Measurements from ENCODE around the gene DTD2. TPM values are rescaled to one million over a fixed set of nuclear protein-coding genes. Genes with fewer than 3 reads are reported as not detected.

The DTD2 gene
- polyA plus RNA-seq, 3 donors = 6.4 to 16.6 (median 15.0) TPM

DNA sequence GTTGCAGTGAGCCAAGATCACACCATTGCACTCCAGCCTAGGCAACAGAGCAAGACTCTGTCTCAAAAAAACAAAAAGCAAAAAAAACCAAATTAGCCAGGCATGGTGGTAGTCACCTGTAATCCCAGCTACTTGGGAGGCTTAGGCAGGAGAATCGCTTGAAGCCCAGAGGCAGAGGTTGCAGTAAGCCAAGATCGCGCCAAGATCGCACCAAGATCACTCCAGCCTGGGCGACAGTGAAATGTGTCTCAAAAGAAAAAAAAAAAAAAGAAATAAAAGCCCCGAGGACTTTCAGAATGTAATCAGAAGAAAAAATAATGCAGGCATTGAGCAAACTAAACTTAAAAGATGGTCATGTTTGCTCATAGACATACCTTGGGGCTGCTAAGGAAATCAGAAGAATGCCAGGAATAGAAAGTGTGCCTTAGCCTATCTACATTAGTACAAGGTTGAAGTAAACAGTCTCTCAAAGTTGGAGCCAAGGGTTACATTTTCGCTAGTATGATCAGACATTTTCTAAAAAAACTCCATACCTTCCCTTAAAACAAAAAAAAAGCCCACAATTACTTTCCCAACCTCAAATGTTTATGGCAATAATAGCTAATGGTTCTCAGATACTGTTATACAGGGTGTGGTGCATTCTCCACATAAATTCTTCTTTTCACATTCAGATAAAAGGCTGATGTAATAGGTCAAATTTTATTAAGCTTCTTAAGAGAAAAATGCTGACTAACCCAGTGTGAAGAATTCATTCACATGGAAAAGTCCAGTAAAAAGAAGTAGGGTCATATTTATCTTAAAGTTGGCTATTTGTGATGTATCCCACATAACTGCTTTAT is 15.8 kb downstream of the DTD2 start:
- H3K36me3 Mint-ChIP-seq = peaks cover 3 to 10% of the 10 kb centered on the region in 2 donors
- TF ChIP-seq, protein P1, sequence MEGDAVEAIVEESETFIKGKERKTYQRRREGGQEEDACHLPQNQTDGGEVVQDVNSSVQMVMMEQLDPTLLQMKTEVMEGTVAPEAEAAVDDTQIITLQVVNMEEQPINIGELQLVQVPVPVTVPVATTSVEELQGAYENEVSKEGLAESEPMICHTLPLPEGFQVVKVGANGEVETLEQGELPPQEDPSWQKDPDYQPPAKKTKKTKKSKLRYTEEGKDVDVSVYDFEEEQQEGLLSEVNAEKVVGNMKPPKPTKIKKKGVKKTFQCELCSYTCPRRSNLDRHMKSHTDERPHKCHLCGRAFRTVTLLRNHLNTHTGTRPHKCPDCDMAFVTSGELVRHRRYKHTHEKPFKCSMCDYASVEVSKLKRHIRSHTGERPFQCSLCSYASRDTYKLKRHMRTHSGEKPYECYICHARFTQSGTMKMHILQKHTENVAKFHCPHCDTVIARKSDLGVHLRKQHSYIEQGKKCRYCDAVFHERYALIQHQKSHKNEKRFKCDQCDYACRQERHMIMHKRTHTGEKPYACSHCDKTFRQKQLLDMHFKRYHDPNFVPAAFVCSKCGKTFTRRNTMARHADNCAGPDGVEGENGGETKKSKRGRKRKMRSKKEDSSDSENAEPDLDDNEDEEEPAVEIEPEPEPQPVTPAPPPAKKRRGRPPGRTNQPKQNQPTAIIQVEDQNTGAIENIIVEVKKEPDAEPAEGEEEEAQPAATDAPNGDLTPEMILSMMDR (IDR thresholded peaks at IDR 0.05) = no peak
- DNase-seq = no peak
- H3K9me3 Mint-ChIP-seq = peaks cover 0 to 7% (median 4%) of the 10 kb centered on the region in 7 donors
- H3K4me3 Mint-ChIP-seq = no peak overlapping the region
- H3K4me1 Mint-ChIP-seq = no peaks in the 10 kb centered on the region
- intact Hi-C loops (cut with micrococcal nuclease) = no loop called here
- H3K79me2 ChIP-seq (ENCODE audit: insufficient read depth, low read length) = no peaks in the 10 kb centered on the region
- no peaks in the 10 kb centered on the region for H3K27me3 ChIP-seq (ENCODE audit: control insufficient read depth in 2 of 2, insufficient read depth in 2 of 2, low read length in 2 of 2)
- H3K9ac ChIP-seq (ENCODE audit: insufficient read depth, low read length, poor library complexity, severe bottlenecking) = no peak overlapping the region
- H3K9me3 ChIP-seq (replicated peaks in 1 of 2; ENCODE audit: control insufficient read depth in 1 of 2, insufficient read depth in 1 of 2, low read length in 2 of 2) = no peaks in the 10 kb centered on the region
- no peak overlapping the region for H3K27ac Mint-ChIP-seq
- H2AFZ ChIP-seq (ENCODE audit: insufficient read depth, low read depth, low read length, poor library complexity, severe bottlenecking) = no peak overlapping the region
- no peaks in the 10 kb centered on the region for H3K27me3 Mint-ChIP-seq (ENCODE audit: low read depth in 3 of 3)
- no peaks in the 10 kb centered on the region for H3K4me1 ChIP-seq (ENCODE audit: control insufficient read depth in 1 of 2, insufficient read depth in 2 of 2, low read length in 2 of 2)
- no peaks in the 10 kb centered on the region for H4K20me1 ChIP-seq (ENCODE audit: insufficient read depth, low read length)
- no peak overlapping the region for H3K4me3 ChIP-seq (replicated peaks in 1 of 3; ENCODE audit: low read depth in 2 of 3, low read length in 3 of 3)
- H3K4me2 ChIP-seq (replicated peaks; ENCODE audit: extremely low read depth, low read length, poor library complexity, severe bottlenecking) = no peak overlapping the region
- peaks cover 0 to 4% of the 10 kb centered on the region in 2 donors for H3K36me3 ChIP-seq (replicated peaks in 1 of 2; ENCODE audit: control insufficient read depth in 1 of 2, insufficient read depth in 2 of 2, low read length in 2 of 2)
- WGBS (ENCODE audit: insufficient coverage) = 100% methylated on average over 1 of the region's 7 CpGs
- H3K27ac ChIP-seq (ENCODE audit: low read depth in 1 of 2, low read length in 2 of 2) = no peak overlapping the region

GRCh38 chr14:31440280-31440679 is 17.0 kb downstream of the DTD2 start:
- no peaks in the 10 kb centered on the region for H3K27me3 Mint-ChIP-seq (ENCODE audit: low read depth in 3 of 3)
- no peaks in the 10 kb centered on the region for H3K36me3 ChIP-seq (replicated peaks in 1 of 2; ENCODE audit: control insufficient read depth in 1 of 2, insufficient read depth in 2 of 2, low read length in 2 of 2)
- H2AFZ ChIP-seq (ENCODE audit: insufficient read depth, low read depth, low read length, poor library complexity, severe bottlenecking) = no peak overlapping the region
- H3K4me2 ChIP-seq (replicated peaks; ENCODE audit: extremely low read depth, low read length, poor library complexity, severe bottlenecking) = no peak overlapping the region
- no peak overlapping the region for H3K9ac ChIP-seq (ENCODE audit: insufficient read depth, low read length, poor library complexity, severe bottlenecking)
- TF ChIP-seq, protein P1 (IDR thresholded peaks at IDR 0.05) = no peak
- no peaks in the 10 kb centered on the region for H3K4me1 ChIP-seq (ENCODE audit: control insufficient read depth in 1 of 2, insufficient read depth in 2 of 2, low read length in 2 of 2)
- H3K4me3 ChIP-seq (replicated peaks in 1 of 3; ENCODE audit: low read depth in 2 of 3, low read length in 3 of 3) = no peak overlapping the region
- intact Hi-C loops (cut with micrococcal nuclease) = no loop called here
- no peak overlapping the region for H3K4me3 Mint-ChIP-seq
- no peak overlapping the region for H3K27ac Mint-ChIP-seq
- H3K9me3 Mint-ChIP-seq = peaks cover 0 to 7% (median 4%) of the 10 kb centered on the region in 7 donors
- H3K36me3 Mint-ChIP-seq = peaks cover 0 to 10% of the 10 kb centered on the region in 2 donors
- H3K4me1 Mint-ChIP-seq = peaks cover 5% of the 10 kb centered on the region
- H3K27ac ChIP-seq (ENCODE audit: low read depth in 1 of 2, low read length in 2 of 2) = no peak overlapping the region
- no peaks in the 10 kb centered on the region for H3K9me3 ChIP-seq (replicated peaks in 1 of 2; ENCODE audit: control insufficient read depth in 1 of 2, insufficient read depth in 1 of 2, low read length in 2 of 2)
- H3K79me2 ChIP-seq (ENCODE audit: insufficient read depth, low read length) = no peaks in the 10 kb centered on the region
- DNase-seq = no peak
- no peaks in the 10 kb centered on the region for H4K20me1 ChIP-seq (ENCODE audit: insufficient read depth, low read length)
- H3K27me3 ChIP-seq (ENCODE audit: control insufficient read depth in 2 of 2, insufficient read depth in 2 of 2, low read length in 2 of 2) = no peaks in the 10 kb centered on the region
